Ishikawa (cell line): Measurements from ENCODE around the gene ABCG2.

Experiments
- CEBPB ChIP-seq: IDR thresholded peaks from 2 replicates; pipeline ENCODE4 v1.6.1; 2012
- CREB1 ChIP-seq: IDR thresholded peaks from 2 replicates; pipeline ENCODE4 v1.6.1; 2012; ENCODE audit warnings: low read depth
- EP300 ChIP-seq: IDR thresholded peaks from 2 replicates; pipeline ENCODE4 v1.6.1; 2012; ENCODE audit warnings: borderline replicate concordance
- FOXM1 ChIP-seq: IDR thresholded peaks from 2 replicates; pipeline ENCODE4 v1.6.1; 2012; ENCODE audit warnings: low read depth, borderline replicate concordance
- NFIC ChIP-seq: IDR thresholded peaks from 2 replicates; pipeline ENCODE4 v1.6.1; 2012
- RAD21 ChIP-seq: IDR thresholded peaks from 2 replicates; pipeline ENCODE4 v1.6.1; 2012; ENCODE audit warnings: low read depth
- TAF1 ChIP-seq: IDR thresholded peaks from 2 replicates; pipeline ENCODE4 v1.6.1; 2012; ENCODE audit warnings: low read depth, mild to moderate bottlenecking
- TCF12 ChIP-seq: IDR thresholded peaks from 2 replicates; pipeline ENCODE4 v1.6.1; 2012; ENCODE audit warnings: low read depth
- TEAD4 ChIP-seq: IDR thresholded peaks from 2 replicates; pipeline ENCODE4 v1.6.1; 2012
- YY1 ChIP-seq: IDR thresholded peaks from 2 replicates; pipeline ENCODE4 v1.6.1; 2012; ENCODE audit warnings: low read depth
- ZBTB7A ChIP-seq: IDR thresholded peaks from 2 replicates; pipeline ENCODE4 v1.6.1; 2012; ENCODE audit warnings: low read depth
- TF ChIP-seq, protein P1 (sequence below): IDR thresholded peaks from 2 replicates; pipeline ENCODE4 v1.6.1; 2012
- TF ChIP-seq, protein P2 (sequence below): IDR thresholded peaks from 2 replicates; pipeline ENCODE4 v1.6.1; 2012; ENCODE audit warnings: low read depth, mild to moderate bottlenecking
- TF ChIP-seq, protein P3 (sequence below): IDR thresholded peaks from 2 replicates; pipeline ENCODE4 v1.6.1; 2012

DNA sequence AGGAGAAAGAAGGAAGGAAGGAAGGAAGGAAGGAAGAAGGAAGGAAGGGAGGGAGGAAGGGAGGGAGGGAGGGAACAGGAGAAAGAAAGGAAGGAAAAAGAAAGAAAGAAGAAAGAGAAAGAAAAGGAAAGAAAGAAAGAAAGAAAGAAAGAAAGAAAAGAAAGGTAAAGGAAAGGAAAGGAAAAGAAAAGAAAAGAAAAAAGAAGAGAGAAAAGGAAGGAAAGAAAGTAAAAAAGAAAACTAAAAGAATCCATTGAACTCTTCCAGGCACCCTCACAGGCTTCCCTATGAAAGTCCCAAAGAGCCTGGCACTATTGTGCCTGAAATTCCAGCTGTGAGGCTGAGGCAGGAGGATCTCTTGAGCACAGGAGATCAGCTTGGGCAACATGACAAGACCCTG lies 11.5 kb downstream of the ABCG2 start:
- TF ChIP-seq, protein P1, sequence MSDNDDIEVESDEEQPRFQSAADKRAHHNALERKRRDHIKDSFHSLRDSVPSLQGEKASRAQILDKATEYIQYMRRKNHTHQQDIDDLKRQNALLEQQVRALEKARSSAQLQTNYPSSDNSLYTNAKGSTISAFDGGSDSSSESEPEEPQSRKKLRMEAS = no peak
- TF ChIP-seq TCF12 = no peak
- no peak for TF ChIP-seq EP300
- TF ChIP-seq FOXM1 = no peak
- TF ChIP-seq YY1 = no peak
- TF ChIP-seq ZBTB7A = no peak
- no peak for TF ChIP-seq RAD21
- TF ChIP-seq CREB1 = no peak
- TF ChIP-seq NFIC = no peak
- no peak for TF ChIP-seq TAF1
- TF ChIP-seq, protein P2, sequence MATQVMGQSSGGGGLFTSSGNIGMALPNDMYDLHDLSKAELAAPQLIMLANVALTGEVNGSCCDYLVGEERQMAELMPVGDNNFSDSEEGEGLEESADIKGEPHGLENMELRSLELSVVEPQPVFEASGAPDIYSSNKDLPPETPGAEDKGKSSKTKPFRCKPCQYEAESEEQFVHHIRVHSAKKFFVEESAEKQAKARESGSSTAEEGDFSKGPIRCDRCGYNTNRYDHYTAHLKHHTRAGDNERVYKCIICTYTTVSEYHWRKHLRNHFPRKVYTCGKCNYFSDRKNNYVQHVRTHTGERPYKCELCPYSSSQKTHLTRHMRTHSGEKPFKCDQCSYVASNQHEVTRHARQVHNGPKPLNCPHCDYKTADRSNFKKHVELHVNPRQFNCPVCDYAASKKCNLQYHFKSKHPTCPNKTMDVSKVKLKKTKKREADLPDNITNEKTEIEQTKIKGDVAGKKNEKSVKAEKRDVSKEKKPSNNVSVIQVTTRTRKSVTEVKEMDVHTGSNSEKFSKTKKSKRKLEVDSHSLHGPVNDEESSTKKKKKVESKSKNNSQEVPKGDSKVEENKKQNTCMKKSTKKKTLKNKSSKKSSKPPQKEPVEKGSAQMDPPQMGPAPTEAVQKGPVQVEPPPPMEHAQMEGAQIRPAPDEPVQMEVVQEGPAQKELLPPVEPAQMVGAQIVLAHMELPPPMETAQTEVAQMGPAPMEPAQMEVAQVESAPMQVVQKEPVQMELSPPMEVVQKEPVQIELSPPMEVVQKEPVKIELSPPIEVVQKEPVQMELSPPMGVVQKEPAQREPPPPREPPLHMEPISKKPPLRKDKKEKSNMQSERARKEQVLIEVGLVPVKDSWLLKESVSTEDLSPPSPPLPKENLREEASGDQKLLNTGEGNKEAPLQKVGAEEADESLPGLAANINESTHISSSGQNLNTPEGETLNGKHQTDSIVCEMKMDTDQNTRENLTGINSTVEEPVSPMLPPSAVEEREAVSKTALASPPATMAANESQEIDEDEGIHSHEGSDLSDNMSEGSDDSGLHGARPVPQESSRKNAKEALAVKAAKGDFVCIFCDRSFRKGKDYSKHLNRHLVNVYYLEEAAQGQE = no peak
- TF ChIP-seq TEAD4 = no peak
- no peak for TF ChIP-seq CEBPB
- TF ChIP-seq, protein P3, sequence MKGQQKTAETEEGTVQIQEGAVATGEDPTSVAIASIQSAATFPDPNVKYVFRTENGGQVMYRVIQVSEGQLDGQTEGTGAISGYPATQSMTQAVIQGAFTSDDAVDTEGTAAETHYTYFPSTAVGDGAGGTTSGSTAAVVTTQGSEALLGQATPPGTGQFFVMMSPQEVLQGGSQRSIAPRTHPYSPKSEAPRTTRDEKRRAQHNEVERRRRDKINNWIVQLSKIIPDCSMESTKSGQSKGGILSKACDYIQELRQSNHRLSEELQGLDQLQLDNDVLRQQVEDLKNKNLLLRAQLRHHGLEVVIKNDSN = no peak
